Lung (tissue), 12 donors: Measurements from ENCODE around the gene ZFAND3. TPM values are rescaled to one million over a fixed set of nuclear protein-coding genes. Genes with fewer than 3 reads are reported as not detected.

Source experiments
- ATAC-seq: fragments of 200-7000 bp; cut with Tn5 transposase; one replicate; pipeline ENCODE4 v1.9.1; 2020; ENCODE audit warnings: moderate number of reproducible peaks; ENCODE audit not compliant: insufficient read depth, low FRiP score
- DNase-seq, 3 donors: peaks; one replicate each; pipeline ENCODE4 v3.0.0-alpha.2; 2013 to 2017
- H3K27ac ChIP-seq, 2 donors: one replicate each; pipeline ENCODE4 v1.5.1; 2013; ENCODE audit warnings: mild to moderate bottlenecking in 2 of 2, moderate library complexity in 2 of 2, control low read depth in 1 of 2, inconsistent platforms in 1 of 2, low read depth in 1 of 2, low read length in 1 of 2
- H3K27me3 ChIP-seq, 3 donors: one replicate each; pipeline ENCODE4 v1.5.1; 2013; ENCODE audit warnings: low read length in 2 of 3; ENCODE audit not compliant: control insufficient read depth in 3 of 3, insufficient read depth in 3 of 3
- H3K36me3 ChIP-seq, 4 donors: one replicate each; pipeline ENCODE4 v1.5.1; 2013; ENCODE audit warnings: low read length in 4 of 4, mild to moderate bottlenecking in 1 of 4, moderate library complexity in 1 of 4; ENCODE audit not compliant: control insufficient read depth in 4 of 4, insufficient read depth in 4 of 4
- H3K4me1 ChIP-seq, 5 donors: one replicate each; pipeline ENCODE4 v1.5.1; 2013; ENCODE audit warnings: low read length in 5 of 5, mild to moderate bottlenecking in 2 of 5, moderate library complexity in 1 of 5; ENCODE audit not compliant: control insufficient read depth in 5 of 5, insufficient read depth in 5 of 5
- H3K4me3 ChIP-seq: one replicate; pipeline ENCODE4 v1.5.1; 2013; ENCODE audit warnings: mild to moderate bottlenecking, control low read depth, moderate library complexity
- H3K9ac ChIP-seq, 2 donors: one replicate each; pipeline ENCODE4 v1.5.1; 2013; ENCODE audit warnings: low read length in 2 of 2, control low read depth in 1 of 2; ENCODE audit not compliant: insufficient read depth in 1 of 2
- H3K9me3 ChIP-seq, 4 donors: one replicate each; pipeline ENCODE4 v1.5.1; 2013; ENCODE audit warnings: low read length in 3 of 4, mild to moderate bottlenecking in 1 of 4, moderate library complexity in 1 of 4; ENCODE audit not compliant: control insufficient read depth in 4 of 4, insufficient read depth in 3 of 4
- CTCF ChIP-seq: IDR thresholded peaks from 2 replicates; pipeline ENCODE4 v1.5.1; 2012; ENCODE audit warnings: mild to moderate bottlenecking; ENCODE audit errors: control extremely low read depth, extremely low read depth
- WGBS, 2 donors: extraction: QIAGEN DNeasy Blood & Tissue Kit; methylation state at CpG; one replicate each; pipeline ENCODE4 v1.1.7; 2013; 5-methylcytosine and 5-hydroxymethylcytosine counted together
- polyA plus RNA-seq, 2 donors: library from polyadenylated mRNA; stranded (reverse); fragments of 200-250 nt; gene quantifications; one replicate each; pipeline ENCODE4 v1.2.1, GENCODE V29; 2013
- total RNA-seq, 2 donors: library from RNA; depleted of rRNA in 1 of 2; stranded (reverse); fragments of >200 nt in 1 of 2; gene quantifications; one replicate each; pipeline ENCODE4 v1.2.1, GENCODE V29; 2014 to 2021
- donor health status: control.
- donor health status: control.
- donor health status: Bipolar disorder and iron deficiency.
- donor health status: healthy.
- donor health status: DM: yes; HTN: yes; CAD: no.

ZFAND3 gene
- total and polyA plus RNA-seq, 4 donors = 27.6 to 63.6 (median 51.3) TPM

DNA sequence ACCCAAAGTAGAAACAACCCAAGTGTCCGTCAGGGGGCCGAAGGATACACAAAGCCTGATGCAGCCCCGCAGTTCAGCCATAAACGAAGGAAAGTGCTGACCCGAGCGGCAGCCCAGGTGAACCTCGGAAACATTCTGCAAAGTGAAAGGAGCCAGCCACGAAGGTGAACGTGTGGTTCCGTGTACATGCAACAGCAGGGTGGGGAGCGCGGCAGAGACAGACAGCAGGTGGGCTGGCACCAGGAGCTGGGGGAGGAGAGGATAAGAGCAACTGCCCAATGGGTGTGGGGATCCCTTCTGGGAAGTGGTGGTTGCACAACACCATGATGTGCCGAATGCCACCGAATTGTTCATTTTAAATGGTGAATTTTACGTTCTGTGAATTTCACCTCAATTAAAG, 341.8 kb downstream of the ZFAND3 start:
- 88 to 94% methylated on average over 15 of the region's 15 CpGs for WGBS, 2 donors
- no peak for TF ChIP-seq CTCF
- ATAC-seq (no peak), DNase-seq (no peak)
- Histone ChIP-seq H3K36me3 (peaks cover 0 to 5% (median 3%) of the 10 kb centered on the region in 4 donors), H3K27me3 (no peaks in the 10 kb centered on the region), H3K9me3 (no peaks in the 10 kb centered on the region), H3K4me1 (peaks cover 0 to 10% (median under 1%) of the 10 kb centered on the region in 5 donors), H3K27ac (no peak overlapping the region), H3K9ac (no peak overlapping the region), H3K4me3 (no peak overlapping the region)

GRCh38 chr6:38161754-38162492, 342.4 kb downstream of the ZFAND3 start:
- TF ChIP-seq CTCF = no peak
- Histone ChIP-seq H3K27me3 (no peaks in the 10 kb centered on the region), H3K9me3 (no peaks in the 10 kb centered on the region), H3K27ac (no peak overlapping the region), H3K36me3 (peaks cover 0 to 5% (median 3%) of the 10 kb centered on the region in 4 donors), H3K9ac (no peak overlapping the region), H3K4me3 (no peak overlapping the region), H3K4me1 (peaks cover 0 to 8% (median 0%) of the 10 kb centered on the region in 5 donors)
- WGBS, 2 donors = 83 to 86% methylated on average over 15 of the region's 15 CpGs
- DNase-seq (no peak), ATAC-seq (no peak)

GRCh38 chr6:38162493-38163185, 343.1 kb downstream of the ZFAND3 start:
- ATAC-seq (no peak), DNase-seq (no peak)
- Histone ChIP-seq H3K4me1 (peaks cover 0 to 8% (median 0%) of the 10 kb centered on the region in 5 donors), H3K4me3 (no peak overlapping the region), H3K27ac (no peak overlapping the region), H3K27me3 (no peaks in the 10 kb centered on the region), H3K9me3 (no peaks in the 10 kb centered on the region), H3K36me3 (peaks cover 0 to 5% (median 2%) of the 10 kb centered on the region in 4 donors), H3K9ac (no peak overlapping the region)
- TF ChIP-seq CTCF = no peak
- 96 to 98% methylated on average over 17 of the region's 17 CpGs for WGBS, 2 donors
